HG03159 (cell line): Measurements from ENCODE around the gene TNIK.
"Not testable (repeated sequence)": the region's sequence is repeated elsewhere in the genome, so short reads cannot be mapped to it uniquely, and the experiment has no call there.

Experiments used
- ATAC-seq: cut with Tn5 transposase; IDR thresholded peaks from one replicate; pipeline ENCODE4 v1.9.1; 2021; ENCODE audit warnings: mild to moderate bottlenecking, moderate library complexity; ENCODE audit not compliant: unreplicated experiment

Gene TNIK

GRCh38 chr3:171261487-171261886 is 198.7 kb downstream of the TNIK start:
- no peak for ATAC-seq

GRCh38 chr3:171260899-171261298 is 199.3 kb downstream of the TNIK start:
- no peak for ATAC-seq

- no peak for ATAC-seq
These were observed 199.7 kb downstream of the TNIK start for GRCh38 chr3:171260466-171260865.

DNA sequence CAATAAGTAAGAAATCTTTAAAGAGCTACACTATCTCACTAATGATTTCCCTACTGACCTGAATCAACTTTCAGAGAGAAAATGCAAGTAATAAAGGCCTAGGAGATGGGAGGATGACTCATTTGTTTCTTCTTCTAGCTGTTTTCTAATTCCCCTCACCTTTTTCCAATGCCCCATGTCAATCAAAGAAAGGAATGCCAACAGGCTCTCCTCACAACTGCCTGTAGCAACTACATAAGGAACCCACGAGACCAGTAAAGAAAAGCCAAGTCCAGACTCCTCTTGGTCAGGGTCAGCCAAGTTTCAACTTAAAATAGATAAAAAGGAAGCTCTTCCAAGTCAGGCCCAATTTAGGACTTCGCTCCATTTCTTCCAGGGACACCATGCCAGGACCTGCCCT is 201.9 kb downstream of the TNIK start:
- no peak for ATAC-seq

DNA sequence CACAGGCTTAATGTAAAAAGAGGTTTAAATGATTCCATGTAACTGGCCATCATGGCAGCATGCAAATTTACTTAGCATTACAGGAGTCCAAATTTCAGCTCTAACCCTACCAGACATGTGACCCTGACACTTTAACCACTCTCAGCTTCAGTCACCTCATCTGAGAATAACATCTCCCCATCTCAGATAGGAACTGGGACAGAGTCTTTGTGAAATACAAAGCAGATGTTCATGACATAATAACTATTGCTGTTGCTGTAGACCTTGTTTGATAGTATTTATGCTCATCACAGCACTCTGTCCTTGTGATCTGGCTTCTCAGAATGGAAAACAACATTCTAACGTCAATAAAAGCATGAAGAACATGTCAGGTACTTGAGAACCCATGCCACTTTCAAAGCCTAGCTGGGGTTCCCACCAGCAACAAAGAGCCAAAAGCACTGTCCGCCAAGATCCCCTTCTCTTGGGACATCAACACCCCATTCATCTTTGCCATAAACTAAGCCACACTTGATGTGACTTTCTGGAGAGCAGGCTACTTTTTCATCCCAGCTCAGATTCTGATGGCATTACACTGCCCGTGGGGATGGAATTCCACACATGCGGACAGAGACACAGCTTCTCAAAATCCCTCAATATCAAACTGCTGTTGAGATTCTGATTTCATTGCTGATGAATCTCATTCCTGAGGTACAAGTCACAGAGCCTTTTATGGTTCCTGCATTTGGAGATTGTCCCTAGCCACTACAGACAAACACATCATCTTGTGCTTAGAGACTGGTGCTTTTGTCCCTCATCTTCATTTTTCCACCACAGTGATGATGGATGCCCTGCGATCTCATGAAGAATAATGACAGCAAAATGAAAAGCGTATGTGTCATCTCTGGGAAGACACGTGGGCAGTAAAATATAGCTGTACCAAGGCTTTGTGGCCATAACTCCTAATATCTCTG is 202.7 kb downstream of the TNIK start:
- peak; percentile 68 for ATAC-seq

- ATAC-seq, result peak; percentile 2
These were observed 203.6 kb downstream of the TNIK start for GRCh38 chr3:171256445-171257250.

GRCh38 chr3:171255236-171255806 is 204.9 kb downstream of the TNIK start:
- peak; percentile 51 for ATAC-seq

GRCh38 chr3:171254315-171254714 is 205.9 kb downstream of the TNIK start:
- no peak for ATAC-seq

- no peak for ATAC-seq
These were observed 208.4 kb downstream of the TNIK start for GRCh38 chr3:171251835-171252234.

DNA sequence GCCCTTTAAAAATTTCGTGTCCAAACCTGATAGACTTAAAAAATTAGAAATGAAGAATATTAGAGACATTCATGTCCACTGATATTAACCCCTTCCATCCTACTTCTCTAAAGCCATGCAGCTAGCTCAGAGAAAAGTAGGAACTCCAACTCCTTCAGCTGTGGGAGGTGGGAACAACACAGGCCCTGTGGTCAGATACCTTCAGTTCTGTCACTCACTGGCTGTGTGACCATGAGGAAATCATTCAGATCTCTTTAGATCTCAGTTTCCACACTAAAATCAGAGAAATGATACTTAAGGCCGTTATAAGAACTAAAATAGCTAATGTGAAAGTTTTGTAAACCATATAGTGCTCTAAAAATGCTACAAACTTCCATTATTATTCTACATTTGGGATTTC is 209.8 kb downstream of the TNIK start:
- no peak for ATAC-seq

DNA sequence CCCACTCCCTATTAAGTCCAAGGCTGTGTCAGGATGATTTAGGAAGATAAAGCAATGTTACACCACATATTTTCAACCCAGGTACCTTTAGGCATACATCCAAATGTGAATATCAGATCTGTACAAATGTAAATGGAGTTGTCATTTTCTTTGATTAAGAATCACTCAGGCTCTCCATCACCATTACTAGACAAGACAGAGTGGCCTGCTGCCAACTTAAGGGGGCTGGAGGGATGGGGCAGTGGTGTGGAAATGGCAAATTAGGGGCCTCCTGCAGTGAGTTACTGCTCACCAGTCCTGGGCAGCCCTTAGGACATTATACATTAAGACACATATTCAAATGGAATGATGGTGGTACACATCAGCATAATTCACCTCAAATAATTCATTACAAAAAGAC is 211.0 kb downstream of the TNIK start:
- ATAC-seq, result peak; percentile 6

DNA sequence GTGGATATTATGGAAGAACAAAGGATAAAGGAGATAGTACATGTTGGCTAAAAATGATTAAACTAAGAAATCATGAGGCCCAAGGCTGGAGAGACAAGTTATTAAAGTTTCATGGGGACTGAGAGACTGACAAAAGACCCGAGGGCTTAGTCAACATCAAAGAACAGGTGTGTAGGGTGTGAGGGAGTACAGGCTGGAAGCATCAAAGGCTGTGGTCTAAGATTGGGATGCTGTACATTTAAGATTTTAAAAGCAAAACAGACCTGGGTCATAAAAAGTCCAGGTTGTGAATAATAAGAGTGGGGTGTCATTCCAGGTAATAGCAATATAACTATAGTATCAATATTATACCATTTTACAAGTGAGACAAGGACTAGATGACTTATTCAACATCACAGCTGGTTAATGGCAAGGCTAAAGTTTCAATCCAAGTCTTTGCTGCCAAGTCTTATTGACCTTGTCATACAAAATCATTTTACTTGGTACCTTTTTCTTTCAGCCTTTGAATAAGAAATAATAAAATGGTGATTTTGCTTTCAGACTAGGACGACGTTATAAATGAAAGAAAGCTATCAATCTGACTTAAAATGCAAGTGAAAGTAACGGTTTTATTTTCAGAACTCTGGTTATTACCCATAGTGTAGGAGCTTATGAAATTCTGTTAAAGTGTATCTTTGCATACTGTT is 211.6 kb downstream of the TNIK start:
- peak; percentile 75 for ATAC-seq

DNA sequence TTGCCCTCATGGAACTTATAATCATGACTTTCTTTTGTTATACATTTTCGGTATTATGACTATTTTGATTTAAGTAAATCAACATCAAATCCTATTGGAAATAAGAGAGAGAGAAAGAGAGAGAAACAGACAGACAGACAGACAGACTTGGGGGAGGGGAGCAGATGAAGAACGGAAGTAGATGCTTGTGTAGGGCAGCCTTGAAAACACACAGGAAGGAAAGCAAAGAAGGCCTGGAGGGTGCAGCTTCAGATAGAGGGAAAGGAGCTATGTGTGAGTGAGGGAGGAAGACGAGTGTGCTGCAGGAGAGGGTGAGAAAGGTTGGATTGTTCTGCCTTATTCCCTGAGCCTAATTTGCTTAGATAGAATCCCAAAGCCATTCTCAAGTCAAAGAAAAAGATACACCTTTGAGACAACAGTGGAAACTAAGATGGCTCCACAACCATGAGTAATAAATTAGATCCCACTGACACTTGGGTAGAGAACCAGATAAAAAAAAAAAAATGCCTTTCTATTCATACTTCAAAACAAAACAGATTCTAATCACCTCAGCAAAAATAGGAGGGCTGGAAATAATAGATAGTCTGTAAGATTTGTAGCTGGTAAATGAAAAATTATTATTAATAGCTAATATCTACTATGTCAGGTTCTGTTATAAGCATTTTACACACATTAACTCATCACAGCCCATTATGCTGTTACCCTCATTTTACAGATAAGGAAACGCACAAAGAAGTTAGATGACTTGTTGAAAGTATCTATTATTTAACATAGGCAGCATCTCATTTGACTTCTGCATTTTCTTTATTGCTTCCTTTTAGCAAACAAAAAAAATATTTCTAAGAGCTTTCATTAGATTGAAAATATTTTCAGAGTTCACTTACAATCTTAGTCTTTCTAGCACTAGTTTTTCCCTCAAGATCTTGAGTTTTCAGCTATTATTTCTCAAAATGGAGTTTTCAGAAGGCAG is 214.1 kb downstream of the TNIK start:
- ATAC-seq, result no peak

- no peak for ATAC-seq
These were observed 217.3 kb downstream of the TNIK start for GRCh38 chr3:171242951-171243350.

DNA sequence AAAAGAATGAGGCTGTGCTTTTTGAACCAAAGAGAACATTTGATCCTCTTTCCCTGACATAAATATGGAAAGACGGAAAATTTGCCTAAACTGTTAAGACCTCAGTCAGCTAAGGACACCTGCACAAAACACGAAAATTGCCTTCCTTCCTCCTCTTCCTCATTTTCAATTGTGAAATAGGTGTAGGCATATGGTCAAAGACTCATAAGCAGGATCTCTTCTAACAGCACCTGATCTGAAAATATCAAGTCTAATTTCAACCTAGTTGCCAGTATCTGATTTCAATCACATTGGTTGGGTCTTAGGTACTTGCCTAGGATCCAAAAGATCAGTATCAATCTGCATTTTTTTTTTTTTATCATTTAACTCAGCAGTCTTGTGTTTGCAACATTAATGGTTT is 218.0 kb downstream of the TNIK start:
- ATAC-seq, result no peak

DNA sequence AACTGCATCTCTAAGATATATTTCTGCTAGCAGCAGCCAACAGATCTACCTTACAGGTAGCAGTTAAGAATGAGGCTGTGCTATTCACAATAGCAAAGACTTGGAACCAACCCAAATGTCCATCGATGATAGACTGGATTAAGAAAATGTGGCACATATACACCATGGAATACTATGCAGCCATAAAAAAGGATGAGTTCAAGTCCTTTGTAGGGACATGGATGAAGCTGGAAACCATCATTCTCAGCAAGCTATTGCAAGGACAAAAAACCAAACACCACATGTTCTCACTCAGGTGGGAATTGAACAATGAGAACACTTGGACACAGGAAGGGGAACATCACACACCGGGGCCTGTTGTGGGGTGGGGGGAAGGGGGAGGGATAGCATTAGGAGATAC is 218.6 kb downstream of the TNIK start:
- not testable (repeated sequence) for ATAC-seq

DNA sequence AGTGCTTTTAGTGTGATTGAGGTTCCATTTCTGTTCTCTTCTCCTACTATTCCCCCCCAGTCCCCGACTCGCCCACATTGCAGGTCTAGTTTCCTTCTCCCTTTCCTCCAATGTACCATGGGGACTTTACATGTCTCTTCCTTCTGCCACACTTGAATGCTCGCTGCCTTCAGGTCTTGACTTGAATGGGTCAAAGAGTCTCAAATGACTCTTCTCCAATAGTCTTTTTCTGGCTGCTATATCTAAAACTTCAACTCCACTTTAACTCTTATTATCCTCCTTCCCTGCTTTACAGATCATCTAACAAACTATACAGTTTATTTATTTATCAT is 219.7 kb downstream of the TNIK start:
- ATAC-seq, result no peak

DNA sequence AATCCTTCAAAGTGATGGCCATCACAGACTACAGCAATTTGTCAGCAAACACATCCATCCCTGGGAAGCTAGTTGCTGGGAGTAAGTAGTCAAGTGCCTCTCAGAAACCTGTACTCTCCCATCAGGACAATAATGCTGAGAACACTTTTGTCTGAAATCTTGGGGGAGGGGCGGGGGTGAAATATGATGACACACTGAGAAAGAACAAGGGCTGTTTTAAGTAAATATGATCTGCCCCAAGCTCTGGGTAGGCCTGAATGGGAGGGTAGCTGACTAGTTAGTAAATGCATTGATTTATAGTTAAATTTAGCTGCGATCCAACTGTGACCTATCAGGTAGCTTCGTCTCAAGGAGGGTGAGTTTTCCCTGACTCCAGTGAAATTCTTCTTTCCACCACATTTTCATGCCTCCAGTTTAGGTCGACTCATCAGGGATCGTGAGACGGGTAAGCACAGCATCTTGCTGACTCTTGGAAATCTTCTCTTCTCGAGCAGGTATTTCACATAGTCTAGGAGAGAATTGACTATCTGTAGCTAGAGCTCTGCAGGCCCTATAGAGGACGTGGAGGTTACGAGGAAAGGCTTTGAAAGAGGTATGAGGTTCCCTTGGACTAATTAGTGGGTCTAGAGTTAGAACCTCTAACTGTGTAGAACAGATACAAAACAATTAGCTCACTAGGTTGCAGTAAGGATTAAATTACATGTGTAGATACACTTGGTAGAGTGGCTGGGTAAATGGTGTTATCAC is 220.3 kb downstream of the TNIK start:
- ATAC-seq, result no peak

GRCh38 chr3:171237009-171237385 is 223.2 kb downstream of the TNIK start:
- ATAC-seq, result no peak
